Stimulated activated CD4-positive, alpha-beta T cell treated with anti-CD3 and anti-CD28 coated beads, Interleukin-2, amount 100 ng/mL, for 24 hours (primary cell): ENCODE results near the gene DNAJB9.
A peak's percentile ranks its signal among the peaks of the same experiment; 100 is the strongest.
"Not testable (repeated sequence)": the region's sequence is repeated elsewhere in the genome, so short reads cannot be mapped to it uniquely, and the experiment has no call there.

ENCODE experiments used
- DNase-seq, 2 donors: peaks; one replicate each; pipeline ENCODE4 v3.0.0-alpha.2; 2020

DNAJB9 gene

DNA sequence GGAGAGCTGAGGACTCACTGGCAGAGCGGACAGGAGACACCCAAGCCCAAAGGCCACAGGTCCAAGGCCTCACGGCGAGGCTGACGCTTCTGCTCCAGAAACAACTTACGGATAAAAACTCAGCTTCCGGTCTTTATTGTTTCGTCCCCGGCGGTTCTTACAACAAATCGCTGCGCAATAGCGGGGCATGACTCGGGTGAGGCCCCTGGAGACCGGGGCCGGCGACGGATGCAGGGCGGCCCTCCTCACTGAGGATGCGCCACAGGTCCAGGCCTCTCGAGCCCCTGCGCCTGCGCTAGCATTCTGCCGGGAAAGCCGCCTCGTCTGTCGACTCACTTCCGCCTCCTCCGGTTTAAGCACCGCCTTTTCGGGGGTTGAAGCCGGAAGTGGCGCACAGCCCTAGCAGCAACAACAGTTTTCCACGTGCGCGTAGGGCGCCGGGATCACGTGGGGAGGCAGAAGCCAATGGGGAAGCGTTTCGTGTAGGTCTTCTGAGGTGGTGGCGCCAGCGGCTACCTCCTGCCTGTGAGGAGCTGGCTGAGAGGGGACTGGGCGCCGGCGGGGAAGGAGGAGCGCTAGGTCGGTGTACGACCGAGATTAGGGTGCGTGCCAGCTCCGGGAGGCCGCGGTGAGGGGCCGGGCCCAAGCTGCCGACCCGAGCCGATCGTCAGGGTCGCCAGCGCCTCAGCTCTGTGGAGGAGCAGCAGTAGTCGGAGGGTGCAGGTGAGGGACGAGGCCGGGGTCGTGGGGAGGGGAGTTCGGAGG is at the start of gene DNAJB9, which contains the start of gene THAP5:
Gene DNAJB9, plus strand, starts transcription at position 494 of the 765 bp plus-strand sequence. CDS start 1,853 bp downstream, outside the sequence.
Gene THAP5, minus strand, starts transcription at position 326 of the 765 bp plus-strand sequence. Its CDS starts 137 bp downstream, at position 189.
- DNase-seq, result peak; percentile 97 to 99

DNA sequence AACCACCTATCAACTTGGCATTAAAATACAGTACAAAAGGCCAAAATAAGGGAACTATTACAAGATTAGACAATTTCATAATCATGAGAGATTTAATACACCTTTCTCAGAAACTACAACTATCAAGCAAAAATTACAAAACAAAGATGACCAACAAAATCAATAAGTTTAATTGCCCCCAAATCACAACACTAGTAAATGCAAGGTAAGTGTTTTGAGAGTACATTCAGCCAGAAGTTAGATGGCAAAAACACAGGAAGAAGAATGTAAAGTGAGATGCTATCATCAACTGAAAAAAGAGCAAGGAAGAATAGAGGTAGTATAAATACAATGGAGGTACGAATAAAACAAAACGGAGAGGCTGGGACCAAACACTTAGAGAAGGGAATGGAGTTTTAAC is 46.9 kb upstream of the DNAJB9 start:
- DNase-seq, result no peak

DNA sequence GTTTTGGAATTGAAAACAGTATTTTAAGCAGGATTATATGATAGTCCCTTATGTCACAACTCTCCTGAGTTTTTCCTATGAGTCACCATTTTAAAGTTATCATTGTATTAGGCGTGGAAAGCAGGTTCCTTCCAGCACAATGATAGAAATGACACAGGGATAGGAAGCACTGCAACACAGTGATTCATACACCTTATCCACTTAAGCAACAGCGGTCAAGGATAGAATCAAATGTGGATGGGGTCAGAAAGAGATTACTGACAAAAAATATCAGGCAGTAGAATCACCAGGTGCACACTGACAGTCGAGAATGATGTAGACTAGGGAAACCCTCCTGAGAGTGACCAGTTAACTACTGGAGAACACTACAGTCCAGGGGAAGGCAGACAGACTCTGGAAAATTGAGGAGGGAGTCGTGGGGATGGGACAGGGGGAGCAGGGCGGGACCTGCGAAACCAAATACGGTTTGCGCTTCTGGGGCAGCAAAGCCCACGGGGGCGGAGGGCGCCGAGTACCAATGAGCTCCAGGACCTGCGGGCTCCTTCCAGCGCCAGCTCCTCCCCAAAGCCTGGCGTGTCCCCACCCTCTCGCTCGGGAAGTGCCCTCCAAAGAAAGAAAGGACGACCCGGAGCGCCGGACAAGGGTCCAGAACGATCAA is 44.2 kb upstream of the DNAJB9 start:
- no peak for DNase-seq

DNA sequence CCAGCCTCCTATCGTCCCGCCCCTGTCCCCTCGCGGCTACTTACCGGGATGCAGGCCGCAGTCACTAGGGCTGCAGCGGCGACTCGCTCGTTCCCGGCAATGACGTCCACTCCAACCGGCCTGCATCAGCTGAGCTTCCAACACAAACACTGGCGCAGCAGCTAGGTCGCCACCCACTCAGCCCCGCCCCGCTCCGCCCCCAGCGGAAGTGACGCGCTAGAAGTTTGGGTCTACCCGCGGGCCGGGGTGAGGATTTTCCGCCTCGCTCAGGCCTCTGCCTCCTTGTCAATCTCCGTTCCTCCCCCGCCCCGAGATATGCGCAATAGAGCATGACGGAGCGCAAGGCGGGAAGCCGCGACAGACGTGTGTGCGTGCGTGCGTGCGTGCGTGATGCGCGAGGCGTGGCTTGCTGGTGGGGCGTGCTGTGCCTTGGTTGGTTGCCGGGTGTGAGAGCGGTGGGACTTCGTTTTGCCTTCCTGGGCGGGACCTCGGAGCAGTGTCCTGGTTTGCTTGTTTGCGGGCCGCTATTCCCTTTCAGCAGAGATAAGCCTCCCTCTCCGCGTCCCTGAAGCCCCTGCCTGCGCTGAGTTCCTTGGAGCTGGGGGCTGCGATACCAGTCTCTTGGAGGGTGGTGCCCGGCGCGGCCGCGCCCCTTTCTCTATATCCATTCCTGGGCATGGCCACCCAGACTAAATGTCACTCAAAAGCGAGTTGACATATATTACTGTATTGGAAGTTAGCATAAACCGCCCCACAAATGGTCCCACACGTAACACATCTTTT is 43.5 kb upstream of the DNAJB9 start, which contains the start of gene PNPLA8:
Gene PNPLA8, minus strand, starts transcription at position 151 of the 783 bp plus-strand sequence. CDS start 10,644 bp downstream, outside the sequence.
- DNase-seq, result peak; percentile 100

DNA sequence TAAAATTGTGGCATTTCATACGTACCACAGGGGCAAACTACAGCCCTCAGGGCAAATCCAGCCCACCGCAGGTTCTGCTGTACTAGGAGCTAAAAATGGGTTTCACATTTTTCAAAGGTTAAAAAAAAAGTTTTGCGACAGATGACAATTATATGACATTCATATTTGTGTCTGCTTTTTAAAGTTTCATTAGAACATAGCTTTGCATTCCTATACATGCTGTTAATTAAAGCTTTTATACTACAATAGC is 43.0 kb upstream of the DNAJB9 start:
- DNase-seq, result no peak

DNA sequence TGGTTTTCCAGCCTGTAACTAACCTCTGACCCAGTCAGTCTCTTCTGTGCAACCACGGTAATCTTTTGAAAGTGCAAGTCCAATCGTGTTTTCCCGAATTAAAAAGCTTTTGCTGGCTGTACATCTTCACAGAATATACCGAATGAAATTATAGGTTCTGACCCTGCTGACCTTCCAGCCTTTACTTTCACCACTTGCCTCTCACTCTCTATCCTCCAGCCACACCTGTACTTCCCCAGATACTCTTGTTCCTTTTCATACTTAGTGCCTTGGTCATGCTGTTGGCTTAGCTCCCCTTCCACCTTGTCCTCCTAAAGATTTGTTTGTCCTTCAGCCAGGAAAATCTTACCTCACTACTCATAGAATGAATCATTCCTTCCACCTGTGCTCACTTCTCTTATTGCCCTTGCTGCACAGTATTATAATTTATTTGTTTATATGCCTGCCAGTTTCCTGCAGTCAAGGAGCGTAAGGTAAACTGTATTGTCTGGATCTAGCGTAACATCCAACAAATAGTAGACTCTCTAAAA is 41.4 kb upstream of the DNAJB9 start:
- DNase-seq, result no peak

DNA sequence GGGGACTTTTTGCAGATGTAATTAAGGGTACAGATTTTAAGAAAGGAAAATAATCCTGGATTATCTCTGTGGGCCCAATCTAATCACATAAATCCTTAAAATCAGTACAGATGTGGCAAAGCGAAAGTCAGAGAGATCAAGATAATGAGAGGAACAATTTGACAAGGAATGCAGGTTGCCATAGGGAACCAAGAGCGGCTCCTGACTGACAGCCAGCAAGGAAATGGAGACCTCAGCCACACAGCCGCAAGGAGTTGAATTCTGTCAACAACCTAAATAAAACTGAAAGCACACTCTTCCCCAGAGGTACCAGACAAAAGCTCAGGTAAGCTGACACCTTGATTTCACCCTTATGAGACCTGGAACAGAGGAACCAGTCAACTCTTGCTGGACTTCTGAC is 40.3 kb upstream of the DNAJB9 start:
- DNase-seq, result no peak

DNA sequence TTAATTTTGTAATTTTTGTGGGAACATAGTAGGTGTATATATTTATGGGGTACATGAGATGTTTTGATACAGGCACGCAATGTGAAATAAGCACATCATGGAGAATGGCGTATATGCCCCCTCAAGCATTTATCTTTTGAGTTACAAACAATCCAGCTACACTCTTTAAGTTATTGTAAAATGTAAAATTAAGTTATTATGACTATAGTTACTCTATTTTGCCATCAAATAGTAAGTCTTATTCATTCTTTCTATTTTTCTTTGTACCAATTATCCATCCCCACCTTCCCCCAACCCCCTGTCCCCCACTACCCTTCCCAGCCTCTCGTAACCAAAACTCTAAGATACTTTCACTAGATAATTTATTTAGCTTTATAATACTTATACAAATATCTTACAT is 36.0 kb upstream of the DNAJB9 start:
- no peak for DNase-seq

DNA sequence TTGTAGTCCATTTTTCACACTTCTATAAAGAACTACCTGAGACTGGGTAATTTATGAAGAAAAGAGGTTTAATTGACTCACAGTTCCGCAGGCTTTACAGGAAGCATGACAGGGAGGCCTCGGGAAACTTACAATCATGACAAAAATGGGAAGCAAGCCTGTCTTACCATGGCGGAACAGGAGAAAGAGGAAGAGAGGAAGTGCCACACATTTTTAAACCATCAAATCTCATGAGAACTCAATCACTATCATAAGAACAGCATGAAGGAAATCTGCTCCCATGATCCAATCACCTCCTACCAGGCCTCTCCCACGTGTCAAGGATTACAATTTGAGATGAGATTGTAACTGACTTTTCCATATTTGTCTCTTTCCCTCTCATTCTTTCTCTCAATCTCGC is 34.4 kb upstream of the DNAJB9 start:
- no peak for DNase-seq

DNA sequence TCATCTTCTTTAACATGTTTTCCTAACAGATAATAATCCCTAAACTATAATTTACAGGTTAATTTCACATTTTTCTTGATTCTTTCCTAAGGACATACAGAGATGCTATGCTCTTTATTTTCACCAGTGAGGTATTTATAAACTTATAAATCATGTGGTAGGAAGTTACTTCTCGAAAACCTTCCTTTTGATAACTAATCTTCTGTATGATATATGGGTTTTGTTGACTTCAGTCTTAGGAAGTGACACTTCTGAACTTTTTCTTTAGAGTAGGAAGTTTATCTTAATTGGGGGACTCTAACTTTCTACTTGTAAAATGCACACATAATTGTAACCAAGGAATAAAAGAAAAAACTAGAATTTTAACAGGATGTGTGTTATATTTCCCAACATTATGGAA is 33.9 kb upstream of the DNAJB9 start:
- no peak for DNase-seq

DNA sequence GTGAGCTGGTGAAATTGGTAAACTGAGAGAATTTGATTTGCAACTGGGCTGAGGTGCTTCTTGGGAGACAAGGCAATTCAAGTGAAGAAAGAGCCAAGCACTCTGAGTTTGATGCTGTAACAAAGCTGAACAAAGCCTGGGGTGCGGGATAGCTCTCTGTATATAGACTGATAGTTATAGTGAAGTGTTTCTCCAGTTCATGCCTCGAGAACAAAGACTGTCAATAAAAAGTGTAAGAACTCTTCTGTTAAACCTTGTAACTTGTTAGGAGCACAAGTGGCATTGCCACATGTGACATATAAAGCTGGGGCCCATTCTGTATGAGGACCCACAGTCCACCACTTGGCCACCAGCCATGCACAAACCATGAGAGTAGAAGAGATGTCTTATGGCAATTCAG is 32.4 kb upstream of the DNAJB9 start:
- no peak for DNase-seq

DNA sequence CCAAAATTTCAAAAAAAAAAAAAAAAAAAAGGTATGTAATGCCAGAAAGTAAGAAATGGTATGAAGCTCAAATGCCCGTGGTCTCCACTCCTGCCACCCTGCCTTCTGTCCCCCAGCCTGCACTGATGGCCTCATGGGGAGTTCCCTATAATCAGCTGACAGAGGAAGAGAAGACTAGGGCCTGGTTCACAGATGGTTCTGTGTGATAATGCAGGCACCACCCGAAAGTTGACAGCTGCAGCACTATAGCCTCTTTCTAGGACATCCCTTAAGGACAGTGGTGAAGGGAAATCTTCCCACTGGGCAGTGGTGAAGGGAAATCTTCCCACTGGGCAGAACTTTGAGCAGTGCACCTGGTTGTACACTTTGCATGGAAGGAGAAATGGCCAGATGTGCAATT is 31.4 kb upstream of the DNAJB9 start:
- not testable (repeated sequence) for DNase-seq

DNA sequence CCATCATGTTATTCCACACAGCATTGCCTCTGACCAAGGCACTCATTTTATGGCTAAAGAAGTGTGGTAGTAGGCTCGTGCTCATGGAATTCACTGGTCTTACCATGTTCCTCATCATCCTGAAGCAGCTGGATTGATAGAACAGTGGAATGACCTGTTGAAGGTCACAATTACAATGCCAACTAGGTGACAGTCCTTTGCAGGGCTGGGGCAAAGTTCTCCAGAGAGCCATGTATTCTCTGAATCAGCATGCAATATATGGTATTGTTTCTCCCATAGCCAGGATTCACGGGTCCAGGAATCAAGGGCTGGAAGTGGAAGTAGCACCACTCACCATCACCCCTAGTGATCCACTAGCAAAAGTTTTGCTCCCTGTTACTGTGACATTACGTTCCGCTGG is 31.0 kb upstream of the DNAJB9 start:
- DNase-seq, result not testable (repeated sequence)

DNA sequence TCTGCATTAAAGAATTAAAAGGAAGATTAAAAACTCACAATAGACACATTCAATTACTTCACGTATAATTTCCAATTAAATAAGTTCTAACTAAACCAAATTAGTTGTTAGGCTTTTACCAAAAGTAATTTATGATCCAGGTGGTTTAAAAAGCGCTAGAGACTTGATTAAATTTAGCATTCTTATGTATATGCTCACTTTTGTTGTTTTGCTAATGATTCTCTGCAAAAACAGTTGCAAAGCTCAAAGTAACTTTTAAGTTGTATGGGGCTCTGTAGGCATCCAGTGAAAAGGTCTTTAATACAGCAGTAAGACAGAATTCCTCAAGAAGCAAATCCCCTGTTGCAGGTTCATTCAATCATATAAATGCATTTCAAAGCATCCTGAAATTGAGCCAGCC is 28.2 kb upstream of the DNAJB9 start:
- no peak for DNase-seq

DNA sequence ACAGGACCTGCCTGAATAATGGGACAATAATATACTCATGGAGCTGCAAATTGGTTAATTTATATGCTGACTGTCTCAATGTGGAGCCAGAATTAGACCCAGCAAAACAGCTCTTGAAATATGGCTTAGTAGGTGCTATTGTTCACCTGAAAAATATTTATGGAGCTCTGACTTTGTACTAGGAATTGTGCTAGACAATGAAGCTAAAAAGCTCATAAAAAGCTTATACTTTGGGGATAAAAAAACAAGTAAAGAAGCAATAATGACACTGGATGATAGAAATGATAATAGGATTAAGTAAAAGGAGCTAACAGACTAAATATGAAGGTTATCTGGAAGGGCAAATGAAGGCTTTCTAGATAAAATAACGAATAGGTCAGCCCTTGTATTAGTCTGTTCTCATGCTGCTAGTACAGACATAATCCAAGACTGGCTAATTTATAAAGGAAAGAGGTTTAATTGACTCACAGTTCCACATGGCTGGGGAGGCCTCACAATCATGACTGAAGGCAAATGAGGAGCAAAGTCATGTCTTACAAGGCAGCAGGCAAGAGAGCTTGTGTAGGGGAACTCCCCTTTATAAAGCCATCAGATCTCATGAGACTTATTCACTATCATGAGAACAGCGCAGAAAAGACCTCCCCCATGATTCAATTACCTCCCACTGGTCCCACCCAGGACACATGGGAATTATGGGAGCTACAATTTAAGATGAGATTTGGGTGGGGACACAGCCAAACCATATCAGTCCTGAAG is 21.4 kb upstream of the DNAJB9 start:
- not testable (repeated sequence) for DNase-seq

DNA sequence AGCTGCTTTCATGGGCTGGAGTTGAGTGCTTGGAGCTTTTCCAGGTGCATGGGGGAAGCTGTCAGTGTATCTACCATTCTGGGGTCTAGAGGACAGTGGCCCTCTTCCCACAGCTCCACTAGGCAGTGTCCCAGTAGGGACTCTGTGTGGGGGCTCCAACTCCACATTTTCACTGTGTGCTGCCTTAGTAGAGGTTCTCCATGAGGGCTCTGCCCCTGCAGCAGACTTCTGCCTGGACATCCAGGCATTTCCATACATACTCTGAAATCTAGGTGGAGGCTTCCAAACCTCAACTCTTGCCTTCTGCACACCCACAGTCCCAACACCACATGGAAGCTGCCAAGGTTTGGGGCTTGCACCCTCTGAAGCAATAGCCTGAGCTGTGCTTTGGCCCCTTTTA is 13.0 kb upstream of the DNAJB9 start:
- DNase-seq, result not testable (repeated sequence)

DNA sequence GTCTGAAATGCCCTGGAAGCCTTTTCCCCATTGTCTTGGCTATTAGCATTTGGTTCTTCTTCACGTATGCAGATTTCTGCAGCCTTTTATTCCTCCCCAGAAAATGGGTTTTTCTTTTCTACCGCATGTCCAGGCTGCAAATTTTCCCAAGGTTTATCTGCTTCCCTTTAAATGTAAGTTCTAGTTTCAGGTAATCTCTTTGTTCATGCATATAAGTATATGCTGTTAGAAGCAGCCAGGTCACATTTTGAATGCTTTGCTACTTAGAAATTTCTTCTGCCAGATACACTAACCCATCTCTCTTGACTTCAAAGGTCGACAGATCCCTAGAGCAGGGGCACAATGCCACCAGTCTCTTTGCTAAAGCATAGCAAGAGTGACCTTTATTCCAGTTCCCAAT is 12.5 kb upstream of the DNAJB9 start:
- no peak for DNase-seq

DNA sequence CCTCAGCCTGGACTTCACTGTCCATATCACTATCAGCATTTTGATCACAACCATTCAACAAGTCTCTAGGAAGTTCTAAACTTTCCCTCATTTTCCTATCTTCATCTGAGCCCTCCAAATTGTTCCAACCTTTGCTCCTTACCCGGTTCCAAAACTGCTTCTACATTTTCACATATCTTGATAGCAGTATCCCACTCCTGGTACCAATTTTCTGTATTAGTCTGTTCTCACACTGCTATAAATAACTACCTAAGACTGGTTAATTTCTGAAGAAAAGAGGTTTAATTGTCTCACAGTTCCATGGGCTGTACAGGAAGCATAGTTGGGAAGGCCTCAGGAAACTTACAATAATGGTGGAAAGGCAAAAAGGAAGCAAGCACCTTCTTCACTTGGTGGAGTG is 12.1 kb upstream of the DNAJB9 start:
- no peak for DNase-seq

DNA sequence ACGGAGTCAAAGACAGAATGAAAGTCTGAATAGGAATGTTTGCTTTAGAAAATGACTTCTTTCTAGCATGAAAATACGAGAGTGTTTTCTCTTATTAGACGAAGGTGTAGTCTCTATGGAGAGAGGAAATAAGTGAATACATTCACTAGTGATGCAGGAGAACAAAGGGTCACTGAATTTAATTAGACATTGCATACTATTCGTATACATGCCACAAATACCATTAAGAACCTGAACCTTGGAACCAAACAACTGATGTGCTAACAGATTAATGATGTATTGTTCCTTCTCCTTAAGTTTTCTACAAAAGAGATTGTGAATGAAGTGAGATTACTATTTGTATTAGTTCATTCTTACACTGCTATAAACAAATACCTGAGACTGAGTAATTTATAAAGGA is 10.4 kb upstream of the DNAJB9 start:
- DNase-seq, result no peak

DNA sequence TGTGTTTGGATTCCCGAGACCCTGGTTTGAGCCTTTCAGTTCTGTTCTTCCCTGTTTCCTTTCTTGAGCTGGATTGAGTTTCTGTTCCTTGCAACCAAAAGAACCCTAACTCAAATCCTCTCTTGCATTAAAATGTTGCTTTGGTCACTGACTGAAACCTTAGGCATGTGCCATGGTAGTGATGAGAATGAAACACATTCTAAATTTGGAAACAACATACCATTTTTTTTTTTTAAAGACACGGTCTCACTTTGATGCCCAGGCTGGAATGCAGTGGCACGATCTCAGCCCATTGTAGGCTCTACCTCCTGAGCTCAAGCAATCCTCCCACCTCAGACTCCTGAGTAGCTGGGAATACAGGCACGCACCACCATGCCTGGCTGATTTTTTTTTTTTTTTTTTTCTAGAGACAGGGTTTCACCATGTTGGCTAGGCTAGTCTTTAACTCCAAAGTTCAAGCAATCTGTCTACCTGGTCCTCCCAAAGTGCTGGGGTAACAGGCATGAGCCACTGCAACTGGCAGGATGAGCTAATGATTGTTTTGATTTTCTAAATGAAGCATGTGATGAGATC is 8.5 kb upstream of the DNAJB9 start:
- no peak for DNase-seq

DNA sequence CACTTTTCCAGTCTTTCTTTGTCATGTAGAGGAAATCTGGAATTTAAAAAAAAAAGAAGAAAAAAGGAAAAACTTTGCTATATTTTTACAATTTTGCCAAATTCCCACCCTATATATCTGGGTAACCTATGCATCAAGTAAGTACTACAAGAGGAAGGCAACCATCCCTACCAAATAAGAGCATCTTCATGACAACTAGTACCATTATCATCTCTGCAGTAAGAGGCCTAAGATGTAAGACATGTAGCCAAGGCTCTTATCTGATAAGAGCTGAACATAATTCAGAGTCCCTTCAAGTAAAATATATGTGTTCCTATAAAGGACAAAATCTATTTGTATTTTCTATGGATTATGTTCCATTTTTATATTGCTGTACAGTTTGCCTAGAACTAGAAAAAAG is 3.7 kb upstream of the DNAJB9 start:
- DNase-seq, result no peak

DNA sequence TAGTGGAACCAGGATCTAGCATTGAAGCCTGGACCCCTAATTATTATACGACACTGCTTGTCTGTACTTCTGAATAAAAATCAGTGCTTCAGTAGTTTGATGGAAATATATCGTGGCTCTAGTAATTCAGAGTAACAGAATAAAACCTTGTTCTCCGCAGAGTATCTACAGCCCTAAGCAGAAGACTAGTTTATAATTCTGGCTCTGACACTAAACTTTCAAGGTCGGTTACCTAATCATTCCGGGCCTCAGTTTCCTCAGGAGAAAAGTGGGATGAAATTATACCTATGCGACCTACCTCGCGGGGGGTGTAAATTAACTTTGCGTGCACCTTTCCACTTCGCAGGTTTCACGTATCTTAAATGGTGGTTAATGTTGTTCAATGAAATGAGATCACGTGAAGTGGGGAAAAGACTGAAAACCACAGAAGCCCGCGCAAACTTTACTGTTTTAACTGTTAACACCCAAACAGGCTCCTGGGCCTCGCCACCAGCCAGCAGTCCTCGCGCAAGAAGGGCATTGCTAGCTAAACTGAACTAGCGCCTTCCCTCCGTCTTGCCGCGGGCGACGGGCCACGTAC is 783 bp upstream of the DNAJB9 start:
- no peak for DNase-seq
